ENCODE measurements around the gene WDR93.

The WDR93 gene

DNA sequence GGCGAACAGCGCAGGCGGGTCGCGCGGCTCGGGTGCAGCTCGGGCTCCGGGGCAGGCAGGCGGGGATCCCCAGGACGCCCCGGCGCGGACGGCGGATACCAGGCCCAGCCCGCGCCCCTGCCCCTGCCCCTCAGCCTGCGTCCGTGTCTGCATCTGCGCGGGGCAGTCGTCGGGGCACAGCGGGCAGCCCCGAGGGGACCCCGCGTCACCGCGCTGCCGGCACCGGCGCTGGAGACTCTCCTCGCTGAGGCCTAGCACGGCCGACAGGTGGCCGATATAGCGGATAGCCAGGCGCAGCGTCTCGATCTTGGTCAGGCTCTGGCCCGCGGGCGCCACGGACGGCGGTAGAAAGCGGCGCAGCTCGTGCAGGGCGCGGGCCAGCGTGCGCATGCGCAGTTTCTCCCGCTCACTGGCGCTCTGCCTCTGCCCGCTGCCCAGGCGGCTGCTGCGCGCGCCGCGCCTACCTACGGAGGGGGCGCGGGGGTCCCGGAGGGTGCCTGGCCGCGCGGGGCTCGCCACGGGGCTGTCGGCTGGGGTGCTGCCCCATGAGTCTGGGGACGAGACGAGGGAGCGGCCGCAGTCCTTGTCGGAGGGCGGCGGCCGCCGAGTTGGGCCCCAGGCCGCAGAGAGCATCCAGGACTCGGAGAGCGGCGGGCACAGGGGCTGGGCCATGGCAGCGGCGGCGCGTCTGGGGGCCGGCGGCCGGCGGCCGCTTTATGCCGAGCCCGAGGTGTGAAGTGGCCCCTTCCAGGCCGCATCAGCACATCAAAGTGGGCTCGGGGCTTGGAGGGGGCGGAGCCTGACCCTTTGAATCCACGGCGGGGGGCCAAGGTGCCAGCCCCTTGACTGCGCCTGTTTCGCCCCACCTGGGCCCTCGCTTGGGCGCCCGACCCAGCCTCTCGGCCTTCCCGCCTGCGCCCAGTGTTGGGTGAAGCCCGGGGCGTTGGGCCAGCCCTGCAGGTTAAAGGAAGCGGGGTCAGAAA lies 60.2 kb downstream of the WDR93 start, which contains the start of gene MESP1:
TSS of gene MESP1 (minus strand) at position 690 of the 983 bp plus-strand sequence. CDS start at position 672, 18 bp downstream.
- H3K9ac ChIP-seq: no peak within 1 kb of the TSS
- no peaks in the 10 kb centered on the region for H3K4me1 ChIP-seq
- peak; percentile 53 for TF ChIP-seq CTCF (IDR thresholded peaks at IDR 0.05)
- no peaks in the 10 kb centered on the region for H3K36me3 ChIP-seq (ENCODE audit: control insufficient read depth, insufficient read depth, low read length)
- H3K79me2 ChIP-seq: no peaks in the 10 kb centered on the region
- no peaks in the 10 kb centered on the region for H3K9me3 ChIP-seq (ENCODE audit: control insufficient read depth, low read length)
- no peak within 1 kb of the TSS for H3K27ac ChIP-seq
- H2AFZ ChIP-seq: peak within 1 kb of the TSS; percentile 76
- H3K4me2 ChIP-seq (ENCODE audit: low read length): peak within 1 kb of the TSS; percentile 75
- peak within 1 kb of the TSS; percentile 57 for H3K4me3 ChIP-seq (ENCODE audit: low read depth, low read length)
- no peaks in the 10 kb centered on the region for H3K27me3 ChIP-seq (ENCODE audit: control insufficient read depth, insufficient read depth, low read length)

GRCh38 chr15:89751748-89752147 lies 61.1 kb downstream of the WDR93 start:
- TF ChIP-seq CTCF (IDR thresholded peaks at IDR 0.05): no peak

DNA sequence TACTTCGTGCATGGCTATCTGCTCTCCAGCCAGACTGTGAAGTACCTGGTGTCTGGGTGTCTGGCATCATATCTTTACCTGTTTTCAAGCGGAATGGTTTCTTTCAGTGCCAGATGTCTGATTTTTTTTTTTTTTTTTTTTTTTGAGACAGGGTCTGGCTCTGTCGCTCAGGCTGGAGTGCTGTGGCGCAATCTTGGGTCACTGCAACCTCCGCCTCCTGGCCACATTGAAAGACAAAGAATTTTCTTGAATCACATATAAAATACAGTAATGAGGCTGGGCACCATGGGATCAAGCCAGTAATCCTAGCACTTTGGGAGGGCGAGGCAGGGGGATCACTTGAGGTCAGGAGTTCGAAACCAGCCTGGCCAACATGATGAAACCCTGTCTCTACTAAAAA lies 63.2 kb downstream of the WDR93 start:
- Histone ChIP-seq H2AFZ (no peak overlapping the region), H3K4me1 (no peaks in the 10 kb centered on the region), H3K9ac (no peak overlapping the region), H3K36me3 (ENCODE audit: control insufficient read depth, insufficient read depth, low read length) (no peaks in the 10 kb centered on the region), H3K4me3 (ENCODE audit: low read depth, low read length) (no peak overlapping the region), H3K9me3 (ENCODE audit: control insufficient read depth, low read length) (no peaks in the 10 kb centered on the region), H3K79me2 (no peaks in the 10 kb centered on the region), H3K4me2 (ENCODE audit: low read length) (no peak overlapping the region), H3K27me3 (ENCODE audit: control insufficient read depth, insufficient read depth, low read length) (no peaks in the 10 kb centered on the region), H3K27ac (no peak overlapping the region)
- no peak for TF ChIP-seq CTCF (IDR thresholded peaks at IDR 0.05)

More at GRCh38 chr15:89751748-89752147, 61.1 kb downstream of the WDR93 start:
- H3K9me3 ChIP-seq (ENCODE audit: control insufficient read depth, low read length): no peaks in the 10 kb centered on the region
- H3K79me2 ChIP-seq: no peaks in the 10 kb centered on the region
- H3K27me3 ChIP-seq (ENCODE audit: control insufficient read depth, insufficient read depth, low read length): no peaks in the 10 kb centered on the region
- H3K4me3 ChIP-seq (ENCODE audit: low read depth, low read length): no peak overlapping the region
- no peak overlapping the region for H3K9ac ChIP-seq
- no peak overlapping the region for H3K27ac ChIP-seq
- H3K36me3 ChIP-seq (ENCODE audit: control insufficient read depth, insufficient read depth, low read length): no peaks in the 10 kb centered on the region
- H3K4me2 ChIP-seq (ENCODE audit: low read length): no peak overlapping the region
- no peaks in the 10 kb centered on the region for H3K4me1 ChIP-seq
- no peak overlapping the region for H2AFZ ChIP-seq

DNA sequence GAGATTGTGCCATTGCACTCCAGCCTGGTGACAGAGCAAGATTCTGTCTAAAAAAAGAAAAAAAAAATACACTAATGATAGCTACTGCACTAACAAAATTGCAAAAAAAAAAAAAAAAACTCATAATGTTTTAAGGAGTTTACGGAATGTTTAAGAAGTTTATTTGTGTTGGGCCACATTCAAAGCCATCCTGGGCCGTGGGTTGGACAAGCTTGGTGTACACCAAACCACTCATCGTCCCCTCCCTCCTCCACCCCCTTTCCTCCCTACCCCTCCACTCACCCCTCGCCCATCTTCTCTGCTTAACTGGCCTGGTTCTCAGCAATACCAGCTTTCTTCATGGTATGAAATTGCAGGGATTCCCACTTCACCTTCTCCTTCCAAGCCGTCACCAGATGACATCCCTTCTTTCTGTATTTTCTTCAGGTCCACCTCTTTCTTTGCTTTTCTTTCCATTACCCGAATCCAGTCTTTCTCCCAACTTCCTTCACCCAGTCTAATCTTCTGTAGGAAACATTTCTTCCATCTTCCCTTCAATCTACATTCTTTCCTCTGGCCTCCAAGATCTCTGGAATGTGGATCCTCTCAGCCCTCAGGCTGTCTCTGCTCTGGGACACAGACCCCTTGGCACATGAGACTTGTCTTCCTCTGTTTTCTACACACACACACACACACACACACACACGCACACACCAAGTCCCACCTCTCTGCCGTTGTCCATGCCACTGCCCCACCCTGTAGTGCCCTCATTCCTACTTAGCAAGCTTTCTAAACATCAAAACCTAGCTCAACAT lies 63.9 kb downstream of the WDR93 start:
- Histone ChIP-seq H3K4me2 (ENCODE audit: low read length) (no peak overlapping the region), H3K79me2 (no peaks in the 10 kb centered on the region), H3K27me3 (ENCODE audit: control insufficient read depth, insufficient read depth, low read length) (no peaks in the 10 kb centered on the region), H3K4me1 (no peaks in the 10 kb centered on the region), H3K36me3 (ENCODE audit: control insufficient read depth, insufficient read depth, low read length) (no peaks in the 10 kb centered on the region), H3K27ac (no peak overlapping the region), H2AFZ (no peak overlapping the region), H3K9ac (no peak overlapping the region), H3K9me3 (ENCODE audit: control insufficient read depth, low read length) (no peaks in the 10 kb centered on the region), H3K4me3 (ENCODE audit: low read depth, low read length) (no peak overlapping the region)
- TF ChIP-seq CTCF (IDR thresholded peaks at IDR 0.05): no peak

Measured in parathyroid adenoma (tissue), 2 donors.